CD4-positive, alpha-beta T cell (primary cell): ENCODE measurements around the gene COL18A1. TPM values are rescaled to one million over a fixed set of nuclear protein-coding genes. Genes with fewer than 3 reads are reported as not detected.
"Not testable (repeated sequence)": the region's sequence is repeated elsewhere in the genome, so short reads cannot be mapped to it uniquely, and the experiment has no call there.

ENCODE experiments used
- ATAC-seq: fragments of 200-7000 bp; cut with Tn5 transposase; one replicate; pipeline ENCODE4 v1.10.0; 2022; ENCODE audit warnings: mild to moderate bottlenecking; ENCODE audit not compliant: poor library complexity
- CTCF ChIA-PET: fragments of 350-600 bp; sonication (Branson Sonifier 250); formaldehyde crosslinking; loops from one replicate; lab custom pipeline; 2021; ENCODE audit warnings: antibody characterized with exemption, inconsistent platforms; lab: Charles Lee
- POLR2A ChIA-PET: fragments of 350-600 bp; sonication (Branson Sonifier 250); formaldehyde crosslinking; loops from one replicate; lab custom pipeline; 2021; ENCODE audit warnings: antibody characterized with exemption, inconsistent platforms; lab: Charles Lee
- DNase-seq, 14 experiments: peaks; one replicate each; pipeline ENCODE4 v3.0.0-alpha.2; 2013 to 2020; ENCODE audit warnings: mixed read lengths in 2 of 14
- H3K27ac ChIP-seq, 2 donors: one replicate each; pipeline versions ENCODE4 v1.5.1 to v1.7.0; 2013; ENCODE audit warnings: low read length in 2 of 2, low read depth in 1 of 2, mild to moderate bottlenecking in 1 of 2
- H3K27me3 ChIP-seq, 2 experiments: 1 replicate in 1 of 2; 2 replicates in 1 of 2; pipeline versions ENCODE4 v1.6.1 to v1.7.0; 2013; ENCODE audit warnings: low read length in 2 of 2, control low read depth in 1 of 2, mild to moderate bottlenecking in 1 of 2, moderate library complexity in 1 of 2; ENCODE audit not compliant: insufficient read depth in 2 of 2, control insufficient read depth in 1 of 2
- H3K36me3 ChIP-seq: one replicate; pipeline ENCODE4 v1.6.1; 2013; ENCODE audit warnings: low read length, control low read depth; ENCODE audit not compliant: insufficient read depth
- H3K4me1 ChIP-seq: one replicate; pipeline ENCODE4 v1.6.1; 2013; ENCODE audit warnings: low read length, control low read depth; ENCODE audit not compliant: insufficient read depth
- H3K4me3 ChIP-seq: one replicate; pipeline ENCODE4 v1.5.1; 2013; ENCODE audit warnings: mild to moderate bottlenecking, low read length, moderate library complexity
- H3K9me3 ChIP-seq, 2 experiments: 1 replicate in 1 of 2; 2 replicates in 1 of 2; pipeline versions ENCODE4 v1.6.1 to v1.7.0; 2013; ENCODE audit warnings: low read length in 2 of 2, mild to moderate bottlenecking in 2 of 2, control low read depth in 1 of 2, moderate library complexity in 1 of 2; ENCODE audit not compliant: control insufficient read depth in 1 of 2, insufficient read depth in 1 of 2
- H3K27ac Mint-ChIP-seq: one replicate; pipeline ENCODE4 v1.8.0; 2020; ENCODE audit warnings: mixed read lengths
- H3K27me3 Mint-ChIP-seq: one replicate; pipeline ENCODE4 v1.8.0; 2021; ENCODE audit warnings: mixed read lengths
- H3K36me3 Mint-ChIP-seq: one replicate; pipeline ENCODE4 v1.8.0; 2021; ENCODE audit warnings: low read depth, mixed read lengths
- H3K4me1 Mint-ChIP-seq: one replicate; pipeline ENCODE4 v1.8.0; 2021; ENCODE audit warnings: low read depth, mixed read lengths
- H3K4me3 Mint-ChIP-seq: one replicate; pipeline ENCODE4 v1.8.0; 2020; ENCODE audit warnings: mild to moderate bottlenecking, mixed read lengths
- H3K9me3 Mint-ChIP-seq: one replicate; pipeline ENCODE4 v1.8.0; 2020; ENCODE audit warnings: mixed read lengths
- intact Hi-C, 2 experiments: fragments of 100-400 bp; cut with DNase I in 1 of 2; cut with micrococcal nuclease in 1 of 2; formaldehyde crosslinking; loops; one replicate each; pipeline versions ENCODE4 v1.15.1 to v1.9.0; 2023 to 2025; cut with DNase I, micrococcal nuclease
- total RNA-seq, 174 experiments: library from RNA in 2 of 174; stranded (reverse) in 2 of 174; gene quantifications; one replicate each; pipeline ENCODE4 v1.2.3 and lab custom pipeline; 2021 to 2026
- TF ChIP-seq, protein P1 (sequence below): fragments of 200-600 bp; IDR thresholded peaks from one replicate; pipeline ENCODE4 v1.8.0; 2022; ENCODE audit warnings: antibody characterized with exemption, mild to moderate bottlenecking

COL18A1 gene
- total RNA-seq, 2 experiments from 2014 or later = 15.2 to 16.0 TPM

GRCh38 chr21:45502006-45502345 is 97.0 kb downstream of the COL18A1 start:
- no peak overlapping the region for H3K27ac Mint-ChIP-seq
- DNase-seq (no peak), ATAC-seq (no peak)
- no peak overlapping the region for H3K4me3 Mint-ChIP-seq
- TF ChIP-seq, protein P1, sequence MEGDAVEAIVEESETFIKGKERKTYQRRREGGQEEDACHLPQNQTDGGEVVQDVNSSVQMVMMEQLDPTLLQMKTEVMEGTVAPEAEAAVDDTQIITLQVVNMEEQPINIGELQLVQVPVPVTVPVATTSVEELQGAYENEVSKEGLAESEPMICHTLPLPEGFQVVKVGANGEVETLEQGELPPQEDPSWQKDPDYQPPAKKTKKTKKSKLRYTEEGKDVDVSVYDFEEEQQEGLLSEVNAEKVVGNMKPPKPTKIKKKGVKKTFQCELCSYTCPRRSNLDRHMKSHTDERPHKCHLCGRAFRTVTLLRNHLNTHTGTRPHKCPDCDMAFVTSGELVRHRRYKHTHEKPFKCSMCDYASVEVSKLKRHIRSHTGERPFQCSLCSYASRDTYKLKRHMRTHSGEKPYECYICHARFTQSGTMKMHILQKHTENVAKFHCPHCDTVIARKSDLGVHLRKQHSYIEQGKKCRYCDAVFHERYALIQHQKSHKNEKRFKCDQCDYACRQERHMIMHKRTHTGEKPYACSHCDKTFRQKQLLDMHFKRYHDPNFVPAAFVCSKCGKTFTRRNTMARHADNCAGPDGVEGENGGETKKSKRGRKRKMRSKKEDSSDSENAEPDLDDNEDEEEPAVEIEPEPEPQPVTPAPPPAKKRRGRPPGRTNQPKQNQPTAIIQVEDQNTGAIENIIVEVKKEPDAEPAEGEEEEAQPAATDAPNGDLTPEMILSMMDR = no peak
- H3K9me3 ChIP-seq = peaks cover 0 to 4% of the 10 kb centered on the region in 2 experiments
- no peaks in the 10 kb centered on the region for H3K4me1 Mint-ChIP-seq
- no peaks in the 10 kb centered on the region for H3K27me3 ChIP-seq
- H3K36me3 ChIP-seq = peaks cover 3% of the 10 kb centered on the region
- H3K4me1 ChIP-seq = peaks cover 3% of the 10 kb centered on the region
- H3K36me3 Mint-ChIP-seq = no peaks in the 10 kb centered on the region
- no peak overlapping the region for H3K27ac ChIP-seq
- no peaks in the 10 kb centered on the region for H3K27me3 Mint-ChIP-seq
- CTCF ChIA-PET = no interaction called here
- no peaks in the 10 kb centered on the region for H3K9me3 Mint-ChIP-seq
- no peak overlapping the region for H3K4me3 ChIP-seq
- intact Hi-C loops = no loop called here
- POLR2A ChIA-PET = no interaction called here

GRCh38 chr21:45502600-45502999 is 97.6 kb downstream of the COL18A1 start:
- H3K27ac Mint-ChIP-seq = no peak overlapping the region

GRCh38 chr21:45503226-45503625 is 98.3 kb downstream of the COL18A1 start:
- POLR2A ChIA-PET, H3K4me1 Mint-ChIP-seq, H3K36me3 ChIP-seq, H3K4me3 ChIP-seq, CTCF ChIA-PET, H3K27me3 ChIP-seq, DNase-seq, H3K27ac ChIP-seq, H3K4me1 ChIP-seq, H3K4me3 Mint-ChIP-seq, H3K36me3 Mint-ChIP-seq, H3K27me3 Mint-ChIP-seq, H3K9me3 ChIP-seq, H3K27ac Mint-ChIP-seq, intact Hi-C loops, ATAC-seq, H3K9me3 Mint-ChIP-seq: not testable (repeated sequence)

More at GRCh38 chr21:45502600-45502999, 97.6 kb downstream of the COL18A1 start:
- Mint-ChIP-seq H3K9me3 (no peaks in the 10 kb centered on the region), H3K27me3 (no peaks in the 10 kb centered on the region), H3K4me3 (no peak overlapping the region), H3K36me3 (no peaks in the 10 kb centered on the region), H3K4me1 (no peaks in the 10 kb centered on the region)
- Histone ChIP-seq H3K36me3 (peaks cover 1% of the 10 kb centered on the region), H3K27ac (no peak overlapping the region), H3K27me3 (no peaks in the 10 kb centered on the region), H3K4me1 (peaks cover 3% of the 10 kb centered on the region), H3K4me3 (no peak overlapping the region), H3K9me3 (peaks cover 0 to 4% of the 10 kb centered on the region in 2 experiments)
- intact Hi-C loops = no loop called here
- no peak for ATAC-seq
- TF ChIP-seq, protein P1 = no peak
- DNase-seq = no peak
- POLR2A ChIA-PET = no interaction called here
- CTCF ChIA-PET = no interaction called here

DNA sequence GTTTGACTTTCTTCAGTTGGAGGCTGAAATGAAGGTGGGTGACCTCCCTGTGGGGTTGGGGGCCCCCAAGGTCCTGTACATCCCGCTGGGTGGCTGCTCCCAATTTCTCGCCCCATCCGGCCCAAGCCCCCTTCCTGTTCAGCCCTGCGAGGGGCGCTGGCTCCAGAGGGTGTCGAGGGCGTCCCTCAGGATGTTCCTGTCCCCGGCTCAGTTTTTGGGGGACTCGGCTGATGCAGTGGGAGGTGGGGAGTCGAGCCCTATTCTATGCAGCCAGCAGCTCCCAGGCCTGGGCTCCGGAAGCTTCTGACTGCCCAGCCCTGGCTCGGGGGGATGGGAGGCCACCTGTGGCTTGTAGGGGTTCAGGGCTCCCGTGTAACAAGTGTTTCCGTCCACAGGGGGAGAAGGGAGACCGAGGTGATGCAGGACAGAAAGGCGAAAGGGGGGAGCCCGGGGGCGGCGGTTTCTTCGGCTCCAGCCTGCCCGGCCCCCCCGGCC is 99.1 kb downstream of the COL18A1 start:
- no peaks in the 10 kb centered on the region for H3K27me3 ChIP-seq
- no peaks in the 10 kb centered on the region for H3K27me3 Mint-ChIP-seq
- H3K4me1 ChIP-seq = peaks cover 3% of the 10 kb centered on the region
- TF ChIP-seq, protein P1 = no peak
- ATAC-seq (no peak), DNase-seq (no peak)
- no peak overlapping the region for H3K4me3 ChIP-seq
- H3K36me3 Mint-ChIP-seq = no peaks in the 10 kb centered on the region
- ChIA-PET CTCF (no interaction called here), POLR2A (no interaction called here)
- no peak overlapping the region for H3K27ac ChIP-seq
- H3K9me3 ChIP-seq = peaks cover 0 to 2% of the 10 kb centered on the region in 2 experiments
- H3K27ac Mint-ChIP-seq = no peak overlapping the region
- H3K36me3 ChIP-seq = no peaks in the 10 kb centered on the region
- no peak overlapping the region for H3K4me3 Mint-ChIP-seq
- intact Hi-C loops = no loop called here
- H3K9me3 Mint-ChIP-seq = no peaks in the 10 kb centered on the region
- no peaks in the 10 kb centered on the region for H3K4me1 Mint-ChIP-seq
